Glomerular visceral epithelial cell (primary cell): Measurements from ENCODE around the gene DNAJB12.

Source experiments
- DNase-seq: peaks from one replicate; pipeline ENCODE4 v3.0.0-alpha.2; 2016; ENCODE audit errors: extremely low spot score

DNAJB12 gene

GRCh38 chr10:72291019-72291532 is 63.6 kb downstream of the DNAJB12 start:
- DNase-seq: no peak

GRCh38 chr10:72285972-72286521 is 68.7 kb downstream of the DNAJB12 start:
- DNase-seq: peak; percentile 32

GRCh38 chr10:72283131-72283530 is 71.6 kb downstream of the DNAJB12 start:
- no peak for DNase-seq
